Retinal pigment epithelial cell (primary cell): ENCODE data around the gene MPZL3.

Experiments used
- DNase-seq: peaks from one replicate; pipeline ENCODE4 v3.0.0-alpha.2; 2010; ENCODE audit warnings: low read depth
- H3K4me3 ChIP-seq: 2 replicates; pipeline ENCODE4 v1.5.1; 2011; ENCODE audit warnings: mild to moderate bottlenecking, low read length, control low read depth, moderate library complexity
- CTCF ChIP-seq: conservative IDR thresholded peaks from 2 replicates; pipeline ENCODE4 v1.5.1; 2011; ENCODE audit warnings: low read depth, low read length, control low read depth, inconsistent platforms

MPZL3 gene

DNA sequence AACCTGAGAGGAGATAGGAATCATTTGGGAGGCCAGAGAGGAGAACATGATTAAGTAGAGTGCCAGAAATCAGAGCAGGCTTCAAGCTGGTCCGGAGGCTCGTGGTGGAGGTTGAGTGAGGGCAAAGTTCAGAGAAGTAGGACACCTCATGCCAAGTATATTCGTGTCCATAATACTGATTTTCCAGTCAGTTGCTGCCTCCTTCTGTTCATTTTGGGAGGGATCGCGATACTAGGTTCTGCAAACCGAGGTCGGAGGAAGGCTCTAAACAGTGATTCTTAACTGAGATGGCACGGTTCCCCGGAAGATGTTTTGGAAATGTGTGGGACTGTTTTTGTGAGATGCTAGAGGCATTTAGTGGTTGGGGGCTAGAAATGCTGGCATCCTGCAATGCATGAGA, 38.8 kb upstream of the MPZL3 start:
- DNase-seq = no peak
- H3K4me3 ChIP-seq = no peak overlapping the region
- TF ChIP-seq CTCF = peak; percentile 10

DNA sequence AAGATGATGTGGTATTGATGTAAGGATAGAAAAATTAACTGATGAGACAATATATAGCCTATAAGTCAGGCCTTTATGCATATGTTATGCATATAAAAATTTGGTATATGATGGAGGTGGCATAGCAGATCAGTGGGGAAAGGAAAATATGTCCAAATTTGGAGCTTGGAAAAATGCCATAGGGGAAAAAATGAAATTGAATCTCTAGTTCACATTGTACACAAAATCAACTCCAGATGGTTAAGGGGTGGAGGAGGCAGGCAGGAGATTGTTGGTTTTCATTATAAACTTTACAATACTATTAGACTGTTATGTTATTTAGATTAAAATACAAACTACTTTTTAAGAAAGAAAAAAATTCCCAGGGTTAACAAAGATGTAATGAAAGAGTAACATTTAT, 37.2 kb upstream of the MPZL3 start:
- DNase-seq = no peak
- no peak for TF ChIP-seq CTCF
- H3K4me3 ChIP-seq = no peak overlapping the region

DNA sequence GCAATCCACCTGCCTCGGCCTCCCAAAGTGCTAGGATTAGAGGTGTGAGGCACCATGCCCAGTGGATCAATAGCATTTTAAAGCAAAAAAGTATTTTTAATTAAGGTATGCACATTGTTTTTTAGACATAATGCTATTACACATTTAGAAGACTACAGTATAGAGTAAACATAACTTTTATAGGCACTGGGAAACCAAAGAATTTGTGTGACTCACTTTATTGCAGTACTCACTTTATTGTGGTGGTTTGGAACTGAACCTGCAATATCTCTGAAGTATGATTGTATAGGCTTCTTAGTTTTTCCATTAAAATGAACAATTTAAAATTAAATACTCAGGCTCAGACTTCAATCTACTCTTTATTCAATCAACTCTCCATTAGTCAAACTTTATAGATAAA, 34.8 kb upstream of the MPZL3 start:
- no peak for TF ChIP-seq CTCF
- H3K4me3 ChIP-seq = no peak overlapping the region
- DNase-seq = no peak

DNA sequence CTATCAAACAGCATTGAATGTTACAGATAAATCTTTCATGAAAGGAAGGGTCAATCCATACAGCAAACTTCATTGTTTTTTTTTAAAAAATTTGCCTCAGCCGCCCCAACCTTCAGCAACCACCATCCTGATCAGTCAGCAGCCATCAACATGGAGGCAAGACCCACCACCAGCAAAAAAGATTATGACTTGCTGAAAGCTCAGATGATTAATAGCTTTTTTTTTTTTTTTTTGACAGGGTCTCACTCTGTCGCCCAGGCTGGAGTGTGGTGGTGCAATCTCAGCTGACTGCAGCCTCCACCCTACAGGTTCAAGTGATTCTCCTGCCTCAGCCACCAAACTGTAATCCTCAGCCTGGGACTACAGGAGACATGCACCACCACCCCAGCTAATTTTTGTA, 34.4 kb upstream of the MPZL3 start:
- DNase-seq = no peak
- no peak overlapping the region for H3K4me3 ChIP-seq
- TF ChIP-seq CTCF = no peak

GRCh38 chr11:118283756-118284350, 31.7 kb upstream of the MPZL3 start:
- no peak overlapping the region for H3K4me3 ChIP-seq
- TF ChIP-seq CTCF = no peak
- no peak for DNase-seq

- no peak overlapping the region for H3K4me3 ChIP-seq
- DNase-seq = no peak
- TF ChIP-seq CTCF = no peak
These were observed 31.0 kb upstream of the MPZL3 start for GRCh38 chr11:118283037-118283636.

GRCh38 chr11:118282606-118283005, 30.4 kb upstream of the MPZL3 start:
- DNase-seq = no peak
- no peak overlapping the region for H3K4me3 ChIP-seq
- no peak for TF ChIP-seq CTCF
